OCI-LY3 (cell line): Measurements from ENCODE around the gene FUT7.

Experiments used
- H2AFZ ChIP-seq: fragments of 200-600, 300-600 bp; shearing (Covaris generic); 2 replicates; pipeline ENCODE4 v1.6.0; 2014; ENCODE audit warnings: antibody characterized with exemption, low read depth, low read length
- H3K27ac ChIP-seq: fragments of 200-600, 300-600 bp; sonication (generic); 2 replicates; pipeline ENCODE4 v1.5.1; 2014; ENCODE audit warnings: mild to moderate bottlenecking, low read length, moderate library complexity, mixed read lengths
- H3K27me3 ChIP-seq: fragments of 200-600, 300-600 bp; sonication (generic); 2 replicates; pipeline ENCODE4 v1.6.1; 2014; ENCODE audit warnings: low read depth, low read length, mixed read lengths
- H3K36me3 ChIP-seq: fragments of 200-600, 300-600 bp; sonication (generic); replicated peaks from 2 replicates; pipeline ENCODE3; 2014; ENCODE audit warnings: low read depth, low read length, mixed read lengths
- H3K4me1 ChIP-seq: fragments of 300-600, 200-600 bp; sonication (generic); 2 replicates; pipeline ENCODE4 v1.6.1; 2014; ENCODE audit warnings: low read length, mixed read lengths
- H3K4me2 ChIP-seq: fragments of 200-600, 300-600 bp; sonication (generic); 2 replicates; pipeline ENCODE4 v1.6.1; 2014; ENCODE audit warnings: low read length, mixed read lengths
- H3K4me3 ChIP-seq: fragments of 300-600, 200-600 bp; sonication (generic); 2 replicates; pipeline ENCODE4 v1.5.1; 2014; ENCODE audit warnings: antibody characterized with exemption, mild to moderate bottlenecking, low read length, moderate library complexity
- H3K79me2 ChIP-seq: fragments of 300-600, 200-600 bp; shearing (Covaris generic); 2 replicates; pipeline ENCODE4 v1.6.1; 2014; ENCODE audit warnings: mild to moderate bottlenecking, low read length, mixed read lengths
- H3K9ac ChIP-seq: fragments of 300-600, 200-600 bp; shearing (Covaris generic); 2 replicates; pipeline ENCODE4 v1.6.0; 2014; ENCODE audit warnings: mild to moderate bottlenecking, low read length, moderate library complexity
- H3K9me3 ChIP-seq: fragments of 200-600, 300-600 bp; shearing (Covaris generic); 2 replicates; pipeline ENCODE4 v1.6.1; 2014; ENCODE audit warnings: low read length, mixed read lengths; ENCODE audit not compliant: insufficient read depth
- H4K20me1 ChIP-seq: fragments of 200-600, 300-600 bp; sonication (generic); 2 replicates; pipeline ENCODE4 v1.6.1; 2016; ENCODE audit warnings: low read length, mixed read lengths; ENCODE audit not compliant: insufficient read depth
- EZH2phosphoT487 ChIP-seq: fragments of 200-600 bp; shearing (Covaris generic); IDR thresholded peaks from 2 replicates; pipeline ENCODE4 v1.6.1; 2018; ENCODE audit warnings: antibody characterized with exemption, mixed run types, low read depth
- TF ChIP-seq, protein P1 (sequence below): fragments of 200-600, 300-600 bp; sonication (generic); IDR thresholded peaks from 2 replicates; pipeline ENCODE4 v1.5.1; 2014; ENCODE audit warnings: antibody characterized with exemption, low read length, low read depth

The FUT7 gene, protein sequence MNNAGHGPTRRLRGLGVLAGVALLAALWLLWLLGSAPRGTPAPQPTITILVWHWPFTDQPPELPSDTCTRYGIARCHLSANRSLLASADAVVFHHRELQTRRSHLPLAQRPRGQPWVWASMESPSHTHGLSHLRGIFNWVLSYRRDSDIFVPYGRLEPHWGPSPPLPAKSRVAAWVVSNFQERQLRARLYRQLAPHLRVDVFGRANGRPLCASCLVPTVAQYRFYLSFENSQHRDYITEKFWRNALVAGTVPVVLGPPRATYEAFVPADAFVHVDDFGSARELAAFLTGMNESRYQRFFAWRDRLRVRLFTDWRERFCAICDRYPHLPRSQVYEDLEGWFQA

DNA sequence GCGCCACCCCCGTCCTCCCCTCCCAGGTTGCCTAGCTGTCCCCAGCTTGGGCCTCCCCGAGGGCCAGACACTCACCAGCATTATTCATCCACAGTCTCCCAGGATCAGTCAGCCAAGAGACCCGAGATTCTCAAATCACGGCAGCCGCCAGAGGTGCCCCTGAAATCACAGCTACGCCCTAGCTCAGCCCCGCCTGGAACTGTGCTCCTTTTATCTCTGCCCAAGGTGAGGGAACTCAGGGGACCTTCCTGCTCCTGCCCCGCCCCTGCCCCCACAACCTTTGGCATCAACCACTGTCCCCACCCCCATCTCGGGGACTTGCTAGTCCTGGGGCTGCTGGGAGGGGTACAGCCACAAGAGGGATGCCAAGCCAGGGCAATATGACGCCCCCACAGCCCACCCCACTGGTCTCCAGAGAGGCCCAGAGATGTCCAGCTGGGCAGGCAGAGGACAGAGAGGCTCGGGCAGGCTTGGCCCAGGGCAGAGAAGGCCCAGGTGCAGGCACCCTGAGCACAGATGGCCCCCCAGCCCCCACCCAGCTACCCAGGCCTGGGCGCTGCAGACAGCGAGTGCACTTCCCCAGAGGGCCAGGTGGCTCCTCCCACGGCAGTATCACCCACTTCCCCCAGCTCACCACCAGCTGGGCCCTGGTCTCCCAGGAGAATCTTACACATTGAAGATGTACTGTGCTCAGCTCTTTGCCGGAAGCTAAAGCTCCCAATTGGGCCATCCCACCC is at the start of gene FUT7:
Gene FUT7, minus strand, starts transcription at position 185 of the 737 bp plus-strand sequence. Its CDS starts 97 bp downstream, at position 88.
- peaks cover 5% of the 10 kb centered on the region for H3K27me3 ChIP-seq
- H3K79me2 ChIP-seq: no peaks in the 10 kb centered on the region
- H3K9ac ChIP-seq: peak within 1 kb of the TSS; percentile 13; the same call in 1 of the 2 replicates
- no peak within 1 kb of the TSS for H2AFZ ChIP-seq
- TF ChIP-seq, protein P1, sequence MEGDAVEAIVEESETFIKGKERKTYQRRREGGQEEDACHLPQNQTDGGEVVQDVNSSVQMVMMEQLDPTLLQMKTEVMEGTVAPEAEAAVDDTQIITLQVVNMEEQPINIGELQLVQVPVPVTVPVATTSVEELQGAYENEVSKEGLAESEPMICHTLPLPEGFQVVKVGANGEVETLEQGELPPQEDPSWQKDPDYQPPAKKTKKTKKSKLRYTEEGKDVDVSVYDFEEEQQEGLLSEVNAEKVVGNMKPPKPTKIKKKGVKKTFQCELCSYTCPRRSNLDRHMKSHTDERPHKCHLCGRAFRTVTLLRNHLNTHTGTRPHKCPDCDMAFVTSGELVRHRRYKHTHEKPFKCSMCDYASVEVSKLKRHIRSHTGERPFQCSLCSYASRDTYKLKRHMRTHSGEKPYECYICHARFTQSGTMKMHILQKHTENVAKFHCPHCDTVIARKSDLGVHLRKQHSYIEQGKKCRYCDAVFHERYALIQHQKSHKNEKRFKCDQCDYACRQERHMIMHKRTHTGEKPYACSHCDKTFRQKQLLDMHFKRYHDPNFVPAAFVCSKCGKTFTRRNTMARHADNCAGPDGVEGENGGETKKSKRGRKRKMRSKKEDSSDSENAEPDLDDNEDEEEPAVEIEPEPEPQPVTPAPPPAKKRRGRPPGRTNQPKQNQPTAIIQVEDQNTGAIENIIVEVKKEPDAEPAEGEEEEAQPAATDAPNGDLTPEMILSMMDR: no peak
- TF ChIP-seq EZH2phosphoT487: no peak
- no peaks in the 10 kb centered on the region for H3K9me3 ChIP-seq
- H3K4me2 ChIP-seq: peak within 1 kb of the TSS; percentile 48
- H3K27ac ChIP-seq: no peak within 1 kb of the TSS
- peak within 1 kb of the TSS; percentile 19; the same call in 1 of the 2 replicates for H3K4me3 ChIP-seq
- no peaks in the 10 kb centered on the region for H3K36me3 ChIP-seq
- no peaks in the 10 kb centered on the region for H4K20me1 ChIP-seq
- peaks cover 44% of the 10 kb centered on the region for H3K4me1 ChIP-seq

DNA sequence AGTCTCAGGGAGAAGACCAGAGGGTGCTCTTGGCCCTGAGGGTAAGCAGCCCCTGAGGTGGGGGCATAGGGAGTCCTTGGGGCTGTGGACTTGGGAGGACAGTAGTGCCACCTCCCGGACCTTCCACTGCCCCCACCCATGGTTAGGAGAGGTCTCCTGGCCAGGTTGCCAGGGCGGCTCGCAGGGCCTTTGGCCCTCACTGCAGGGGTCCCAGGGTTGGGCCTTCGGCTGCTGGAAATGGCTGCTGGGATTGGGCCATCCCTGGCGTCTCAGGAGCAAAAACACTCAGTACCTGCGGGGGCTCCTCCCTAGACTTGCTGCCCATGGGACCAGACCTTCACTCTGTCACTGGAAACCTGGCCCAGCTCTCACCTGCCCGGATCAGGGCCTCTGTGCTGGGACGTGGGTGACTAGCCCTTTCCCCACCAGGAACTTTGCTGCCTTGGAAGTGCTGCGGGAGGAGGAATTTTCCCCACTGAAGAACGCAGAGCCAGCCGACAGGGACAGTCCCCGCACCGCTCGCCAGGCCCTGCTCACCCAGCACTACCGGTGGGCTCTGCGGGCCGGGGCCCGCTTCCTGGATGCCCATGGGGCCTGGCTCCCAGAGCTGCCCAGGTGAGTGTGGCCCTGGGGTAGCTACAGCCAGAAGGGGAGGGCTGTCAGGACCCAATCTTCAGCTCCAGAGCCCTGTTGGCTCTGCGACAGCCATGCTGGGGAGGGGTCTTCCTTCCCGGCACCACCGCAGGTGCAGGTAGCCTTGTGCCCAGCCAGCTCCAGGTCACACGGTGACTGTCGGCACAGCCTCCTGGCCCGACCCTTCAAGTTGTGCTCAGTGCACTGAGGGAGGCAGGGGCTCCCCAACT is 48.6 kb upstream of the FUT7 start:
- Histone ChIP-seq H3K36me3 (peaks cover 44% of the 10 kb centered on the region), H3K9me3 (no peaks in the 10 kb centered on the region), H3K27me3 (no peaks in the 10 kb centered on the region), H3K4me3 (no peak overlapping the region), H3K27ac (no peak overlapping the region), H4K20me1 (peaks cover 30% of the 10 kb centered on the region), H3K9ac (no peak overlapping the region), H3K4me1 (peaks cover 37% of the 10 kb centered on the region), H3K79me2 (peaks cover 12% of the 10 kb centered on the region), H3K4me2 (no peak overlapping the region), H2AFZ (no peak overlapping the region)
- TF ChIP-seq, protein P1: no peak

DNA sequence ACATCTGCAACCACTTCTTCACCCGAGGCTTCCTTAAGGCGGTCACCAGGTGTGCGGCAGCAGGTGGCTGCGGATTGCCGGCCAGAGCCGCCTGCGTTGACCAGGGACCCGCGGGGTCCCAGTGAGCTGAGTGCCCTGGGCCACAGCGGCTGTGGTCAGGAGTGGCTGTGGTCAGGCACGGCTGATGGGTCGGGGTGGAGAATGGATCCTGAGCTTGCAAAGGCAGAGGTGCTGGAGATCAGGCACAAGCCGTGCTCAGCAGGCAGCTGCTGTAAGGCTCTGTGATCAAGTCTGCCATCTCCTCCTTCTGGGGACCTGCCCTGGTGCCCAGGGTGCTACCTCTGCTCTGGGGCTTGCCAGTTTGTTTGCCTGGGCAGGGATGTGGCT is 47.5 kb upstream of the FUT7 start:
- Histone ChIP-seq H4K20me1 (peaks cover 30% of the 10 kb centered on the region), H3K9ac (no peak overlapping the region), H3K4me1 (peaks cover 28% of the 10 kb centered on the region), H3K27ac (no peak overlapping the region), H3K27me3 (no peaks in the 10 kb centered on the region), H3K4me3 (no peak overlapping the region), H3K9me3 (no peaks in the 10 kb centered on the region), H2AFZ (no peak overlapping the region), H3K4me2 (no peak overlapping the region), H3K79me2 (peaks cover 10% of the 10 kb centered on the region), H3K36me3 (peaks cover 40% of the 10 kb centered on the region)
- TF ChIP-seq, protein P1: no peak
